Measurements from ENCODE around the gene RPS6KA2.

DNA sequence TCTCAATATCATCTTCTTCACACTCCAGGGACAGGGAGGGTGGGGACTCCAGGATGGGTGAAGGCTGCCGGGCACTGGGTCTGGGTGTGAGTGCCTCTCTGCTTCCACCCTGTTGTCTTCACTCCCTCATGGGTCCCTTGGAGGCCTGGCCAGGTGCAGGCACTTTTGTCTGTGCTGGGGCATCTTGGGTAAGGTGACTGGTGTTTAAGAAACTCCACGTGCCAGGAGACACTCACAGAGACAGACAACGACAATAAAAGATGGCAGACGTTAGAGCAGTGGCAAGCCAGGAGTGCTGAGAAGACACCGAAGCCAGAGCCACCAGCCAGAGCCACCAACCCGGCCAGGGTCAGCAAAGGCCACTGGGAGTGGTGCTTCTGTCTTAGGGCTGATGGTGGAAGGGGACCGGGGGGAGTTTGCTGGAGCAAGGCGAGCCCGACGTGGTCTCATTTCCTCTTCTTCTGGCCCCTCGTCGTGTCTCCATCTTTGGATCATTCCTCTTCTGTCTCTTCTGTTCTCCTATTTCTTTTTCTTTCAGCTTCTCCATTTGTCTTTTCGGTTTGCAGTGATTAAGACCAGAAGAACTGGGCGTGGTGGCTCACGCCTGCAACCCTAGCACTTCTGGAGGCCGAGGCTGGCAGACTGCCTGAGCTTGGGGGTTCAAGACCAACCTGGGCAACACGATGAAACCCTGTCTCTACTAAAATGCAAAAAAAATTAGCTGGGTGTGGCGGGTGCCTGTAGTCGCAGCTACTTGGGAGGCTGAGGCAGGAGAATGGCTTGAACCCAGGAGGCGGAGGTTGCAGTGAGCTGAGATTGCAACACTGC is 131.3 kb downstream of the RPS6KA2 start:
- TF ChIP-seq SUZ12 (IDR thresholded peaks at IDR 0.05) (no peak), ELF4 (IDR thresholded peaks at IDR 0.05) (no peak), PKNOX1 (IDR thresholded peaks at IDR 0.05) (no peak)
